ENCODE data around the gene HS6ST1. TPM values are rescaled to one million over a fixed set of nuclear protein-coding genes. Genes with fewer than 3 reads are reported as not detected.
A peak's percentile ranks its signal among the peaks of the same experiment; 100 is the strongest.

HS6ST1 gene
- total and polyA plus RNA-seq, 7 donors, result 13.6 to 90.9 (median 38.9) TPM

DNA sequence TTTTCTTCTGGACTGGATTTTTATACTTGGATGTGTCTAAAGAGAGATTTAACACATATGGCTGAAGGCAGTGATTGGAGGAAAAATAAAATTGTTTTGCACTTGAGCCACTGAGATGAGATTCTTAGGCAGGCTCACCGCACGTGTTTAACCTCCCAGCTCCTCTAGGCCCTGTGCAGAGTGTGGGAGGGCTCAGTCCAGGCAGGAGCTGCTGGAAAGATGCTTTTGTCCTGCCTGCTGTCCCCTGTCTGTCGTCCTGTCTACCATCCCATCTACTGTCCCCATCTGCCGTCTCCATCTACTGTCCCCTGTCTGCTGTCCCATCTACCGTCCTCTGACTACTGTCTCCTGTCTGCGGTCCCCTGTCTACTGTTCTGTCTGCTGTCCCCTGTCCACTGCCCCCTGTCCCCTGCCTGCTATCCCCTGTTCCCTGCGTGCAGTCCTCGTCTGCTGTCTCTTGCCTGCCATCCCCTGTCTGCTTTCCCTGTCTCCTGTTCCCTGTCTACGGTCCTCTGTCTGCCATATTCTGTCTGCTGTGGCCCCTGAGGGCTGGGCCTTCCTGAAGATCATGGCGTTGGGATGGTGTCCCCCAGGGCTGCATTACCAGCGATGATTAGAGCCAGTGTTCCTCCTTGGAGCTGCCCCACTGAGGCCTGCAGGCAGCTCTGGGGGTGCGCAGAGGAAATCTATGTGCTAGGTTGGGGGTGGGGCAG lies 43.7 kb upstream of the HS6ST1 start:
- intact Hi-C loops (cut with DNase I), result no loop called here
- Histone ChIP-seq H3K4me1 (no peaks in the 10 kb centered on the region), H3K4me3 (no peak overlapping the region), H3K27me3 (ENCODE audit: insufficient read depth in 3 of 3, low read length in 2 of 3) (no peaks in the 10 kb centered on the region), H3K27ac (no peak overlapping the region), H3K36me3 (ENCODE audit: insufficient read depth in 1 of 2, low read depth in 1 of 2) (no peaks in the 10 kb centered on the region), H3K9me3 (no peaks in the 10 kb centered on the region)
- TF ChIP-seq, protein P1, sequence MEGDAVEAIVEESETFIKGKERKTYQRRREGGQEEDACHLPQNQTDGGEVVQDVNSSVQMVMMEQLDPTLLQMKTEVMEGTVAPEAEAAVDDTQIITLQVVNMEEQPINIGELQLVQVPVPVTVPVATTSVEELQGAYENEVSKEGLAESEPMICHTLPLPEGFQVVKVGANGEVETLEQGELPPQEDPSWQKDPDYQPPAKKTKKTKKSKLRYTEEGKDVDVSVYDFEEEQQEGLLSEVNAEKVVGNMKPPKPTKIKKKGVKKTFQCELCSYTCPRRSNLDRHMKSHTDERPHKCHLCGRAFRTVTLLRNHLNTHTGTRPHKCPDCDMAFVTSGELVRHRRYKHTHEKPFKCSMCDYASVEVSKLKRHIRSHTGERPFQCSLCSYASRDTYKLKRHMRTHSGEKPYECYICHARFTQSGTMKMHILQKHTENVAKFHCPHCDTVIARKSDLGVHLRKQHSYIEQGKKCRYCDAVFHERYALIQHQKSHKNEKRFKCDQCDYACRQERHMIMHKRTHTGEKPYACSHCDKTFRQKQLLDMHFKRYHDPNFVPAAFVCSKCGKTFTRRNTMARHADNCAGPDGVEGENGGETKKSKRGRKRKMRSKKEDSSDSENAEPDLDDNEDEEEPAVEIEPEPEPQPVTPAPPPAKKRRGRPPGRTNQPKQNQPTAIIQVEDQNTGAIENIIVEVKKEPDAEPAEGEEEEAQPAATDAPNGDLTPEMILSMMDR (IDR thresholded peaks at IDR 0.05), result no peak
- DNase-seq (no peak), ATAC-seq (no peak)
- WGBS, 3 donors, result 85 to 89% (median 89%) methylated on average over 12 of the region's 12 CpGs

DNA sequence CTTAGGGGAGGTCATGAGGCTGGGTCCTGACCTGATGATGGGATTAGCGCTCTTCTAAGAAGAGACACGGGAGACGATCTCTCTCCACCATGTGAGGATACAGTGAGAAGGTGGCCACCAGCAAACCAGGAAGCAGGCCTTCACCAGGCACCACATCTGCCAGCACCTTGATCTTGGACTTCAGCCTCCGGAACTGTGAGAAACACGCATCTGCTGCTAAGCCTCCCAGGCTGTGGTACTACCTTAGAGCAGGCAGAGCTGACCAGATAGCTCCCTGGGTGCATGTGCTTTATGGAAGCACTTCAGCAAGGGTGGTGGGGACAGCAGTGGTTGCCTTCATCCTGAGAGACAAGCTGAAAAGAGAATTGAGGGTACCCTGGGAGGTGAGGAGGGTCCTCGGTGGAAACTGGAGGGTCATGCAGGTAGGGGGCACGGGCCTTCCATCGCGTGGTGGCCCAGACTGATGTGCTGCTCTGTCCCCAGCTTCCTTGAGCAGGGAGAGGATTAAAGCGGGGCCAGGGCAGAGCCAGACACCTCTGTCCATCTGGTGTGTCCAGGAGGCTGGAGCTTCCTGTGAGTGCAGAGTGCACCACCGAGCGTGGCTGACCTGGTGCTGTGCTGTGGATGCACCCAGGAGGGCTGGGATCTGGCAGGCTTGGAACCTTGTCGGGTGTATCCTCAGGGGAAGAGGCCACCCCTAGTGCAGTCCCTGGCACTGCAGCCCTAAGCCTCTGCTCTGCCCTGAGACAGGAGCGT lies 42.9 kb upstream of the HS6ST1 start:
- Histone ChIP-seq H3K36me3 (ENCODE audit: insufficient read depth in 1 of 2, low read depth in 1 of 2) (no peaks in the 10 kb centered on the region), H3K4me3 (no peak overlapping the region), H3K27me3 (ENCODE audit: insufficient read depth in 3 of 3, low read length in 2 of 3) (no peaks in the 10 kb centered on the region), H3K4me1 (no peaks in the 10 kb centered on the region), H3K9me3 (no peaks in the 10 kb centered on the region), H3K27ac (no peak overlapping the region)
- peak in 1 of 2 donors; percentile 40 for DNase-seq
- intact Hi-C loops (cut with DNase I), result no loop called here
- TF ChIP-seq, protein P1 (IDR thresholded peaks at IDR 0.05), result no peak
- no peak for ATAC-seq
- WGBS, 3 donors, result 93 to 95% (median 93%) methylated on average over 14 of the region's 14 CpGs

DNA sequence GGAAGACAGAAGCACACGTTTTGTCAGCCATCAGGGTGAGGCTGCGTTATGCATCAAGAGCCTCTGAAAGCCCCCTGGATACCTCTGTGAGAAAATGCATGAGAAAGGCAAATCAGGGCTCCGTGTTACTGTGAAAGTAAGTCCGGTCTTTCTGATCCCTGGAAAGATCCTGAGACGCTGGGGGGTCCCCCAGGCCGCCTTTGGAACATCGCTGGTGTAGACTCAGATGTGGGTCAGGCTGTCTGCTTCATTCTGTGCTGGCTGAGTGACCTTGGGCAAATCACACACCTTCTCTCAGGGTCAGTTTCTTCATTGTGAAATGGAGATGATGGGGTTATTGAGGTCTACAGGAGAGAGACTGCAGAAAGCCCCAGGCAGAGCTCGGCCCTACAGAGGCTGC lies 42.0 kb upstream of the HS6ST1 start:
- no peak overlapping the region for H3K27ac ChIP-seq
- DNase-seq (peak in 1 of 2 donors; percentile 34), ATAC-seq (no peak)
- no peaks in the 10 kb centered on the region for H3K9me3 ChIP-seq
- TF ChIP-seq, protein P1 (IDR thresholded peaks at IDR 0.05), result no peak
- no peaks in the 10 kb centered on the region for H3K27me3 ChIP-seq (ENCODE audit: insufficient read depth in 3 of 3, low read length in 2 of 3)
- no peaks in the 10 kb centered on the region for H3K4me1 ChIP-seq
- intact Hi-C loops (cut with DNase I), result no loop called here
- H3K4me3 ChIP-seq, result no peak overlapping the region
- 95 to 97% (median 95%) methylated on average over 8 of the region's 8 CpGs for WGBS, 3 donors
- no peaks in the 10 kb centered on the region for H3K36me3 ChIP-seq (ENCODE audit: insufficient read depth in 1 of 2, low read depth in 1 of 2)

DNA sequence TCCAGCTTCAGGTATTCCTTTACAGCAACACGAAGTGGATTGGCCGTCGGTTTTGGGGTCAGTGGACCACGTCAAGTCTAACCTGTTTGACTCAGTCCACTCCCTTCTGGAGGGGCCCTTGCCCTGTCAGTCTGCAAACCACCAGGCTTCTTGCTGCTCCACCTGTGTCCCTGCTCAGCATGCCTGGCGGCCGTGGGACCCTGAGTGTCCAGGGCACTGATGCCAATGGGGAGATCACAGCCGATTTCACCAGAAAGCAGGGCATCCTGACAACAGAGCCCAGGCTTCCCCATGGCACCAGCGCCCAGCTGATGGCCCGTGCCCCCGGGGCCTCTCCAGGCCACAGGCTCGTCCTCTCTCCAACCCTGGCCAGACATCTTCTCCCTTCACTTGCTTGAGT lies 41.2 kb upstream of the HS6ST1 start:
- peak in 1 of 2 donors; percentile 30 for DNase-seq
- H3K4me3 ChIP-seq, result no peak overlapping the region
- no peaks in the 10 kb centered on the region for H3K36me3 ChIP-seq (ENCODE audit: insufficient read depth in 1 of 2, low read depth in 1 of 2)
- H3K4me1 ChIP-seq, result no peaks in the 10 kb centered on the region
- intact Hi-C loops (cut with DNase I), result no loop called here
- H3K9me3 ChIP-seq, result no peaks in the 10 kb centered on the region
- WGBS, 3 donors, result 83 to 91% (median 87%) methylated on average over 11 of the region's 11 CpGs
- no peak for ATAC-seq
- TF ChIP-seq, protein P1 (IDR thresholded peaks at IDR 0.05), result no peak
- no peak overlapping the region for H3K27ac ChIP-seq
- H3K27me3 ChIP-seq (ENCODE audit: insufficient read depth in 3 of 3, low read length in 2 of 3), result no peaks in the 10 kb centered on the region
